Measurements from ENCODE around the gene PNPO.
"Not testable (repeated sequence)": the region's sequence is repeated elsewhere in the genome, so short reads cannot be mapped to it uniquely, and the experiment has no call there.

The PNPO gene

GRCh38 chr17:47917581-47917980 is 23.8 kb upstream of the PNPO start:
- no peak for DNase-seq

GRCh38 chr17:47918006-47918405 is 23.4 kb upstream of the PNPO start:
- DNase-seq, result no peak

GRCh38 chr17:47918991-47919390 is 22.4 kb upstream of the PNPO start:
- no peak for DNase-seq

- not testable (repeated sequence) for DNase-seq
Observed at GRCh38 chr17:47919889-47920288, 21.5 kb upstream of the PNPO start.

GRCh38 chr17:47924785-47925677 is 16.3 kb upstream of the PNPO start:
- no peak for DNase-seq

- no peak for DNase-seq
Observed at GRCh38 chr17:47925678-47925988, 15.7 kb upstream of the PNPO start.

- DNase-seq, result no peak
Observed at GRCh38 chr17:47927821-47928400, 13.5 kb upstream of the PNPO start.

- no peak for DNase-seq
Observed at GRCh38 chr17:47928415-47928814, 13.0 kb upstream of the PNPO start.

- peak in 3 of 51 donors; percentile 9 to 13 (median 9) for DNase-seq
Observed at GRCh38 chr17:47929218-47930000, 12.0 kb upstream of the PNPO start.

GRCh38 chr17:47931848-47932247 is 9.5 kb upstream of the PNPO start:
- no peak for DNase-seq

- no peak for DNase-seq
Observed at GRCh38 chr17:47934856-47935255, 6.5 kb upstream of the PNPO start.

GRCh38 chr17:47935468-47935867 is 5.9 kb upstream of the PNPO start:
- DNase-seq, result not testable (repeated sequence)

- DNase-seq, result no peak
Observed at GRCh38 chr17:47935961-47936360, 5.4 kb upstream of the PNPO start.

- no peak for DNase-seq
Observed at GRCh38 chr17:47937941-47938340, 3.4 kb upstream of the PNPO start.

- no peak for DNase-seq
Observed at GRCh38 chr17:47942096-47942510, 732 bp downstream of the PNPO start.

- no peak for DNase-seq
Observed at GRCh38 chr17:47942568-47942967, 1.2 kb downstream of the PNPO start.

- peak in 7 of 51 donors; percentile 20 to 40 (median 33) for DNase-seq
Observed at GRCh38 chr17:47945080-47945479, 3.7 kb downstream of the PNPO start.

GRCh38 chr17:47945529-47946508 is 4.4 kb downstream of the PNPO start:
- DNase-seq, result peak in 25 of 51 donors; percentile 5 to 51 (median 25)

GRCh38 chr17:47946516-47946915 is 5.1 kb downstream of the PNPO start:
- no peak for DNase-seq

- DNase-seq, result peak in 31 of 51 donors; percentile 5 to 64 (median 31)
Observed at GRCh38 chr17:47946929-47947397, 5.6 kb downstream of the PNPO start.

GRCh38 chr17:47948706-47949196 is 7.4 kb downstream of the PNPO start:
- DNase-seq, result no peak
